NOMO-1 (cell line): ENCODE data around the gene PRIM2.
"Not testable (repeated sequence)": the region's sequence is repeated elsewhere in the genome, so short reads cannot be mapped to it uniquely, and the experiment has no call there.

Experiments used
- DNase-seq, 2 experiments: peaks; one replicate each; lab custom pipeline; 2025; ENCODE audit not compliant: unreplicated experiment in 2 of 2; lab: John Stamatoyannopoulos, UW

Gene PRIM2

DNA sequence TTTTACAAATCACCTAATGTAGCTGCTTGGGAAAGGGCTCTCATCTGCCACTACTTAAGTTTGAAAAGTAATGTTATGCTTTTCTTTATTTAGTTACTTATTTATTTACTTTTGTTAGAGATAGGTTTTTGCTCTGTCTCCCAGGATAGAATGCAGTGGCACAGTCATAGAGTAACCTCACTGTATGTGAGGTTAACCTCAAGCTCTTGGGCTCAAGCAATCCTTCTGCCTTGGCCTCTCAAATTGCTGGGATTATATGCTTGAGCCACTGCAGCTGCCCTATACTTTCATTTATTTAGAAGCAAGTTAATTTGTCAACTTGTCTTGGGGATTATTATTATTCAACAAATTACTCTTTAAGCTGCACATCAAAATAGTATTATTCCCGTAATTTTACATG lies 255.4 kb downstream of the PRIM2 start:
- not testable (repeated sequence) for DNase-seq

DNA sequence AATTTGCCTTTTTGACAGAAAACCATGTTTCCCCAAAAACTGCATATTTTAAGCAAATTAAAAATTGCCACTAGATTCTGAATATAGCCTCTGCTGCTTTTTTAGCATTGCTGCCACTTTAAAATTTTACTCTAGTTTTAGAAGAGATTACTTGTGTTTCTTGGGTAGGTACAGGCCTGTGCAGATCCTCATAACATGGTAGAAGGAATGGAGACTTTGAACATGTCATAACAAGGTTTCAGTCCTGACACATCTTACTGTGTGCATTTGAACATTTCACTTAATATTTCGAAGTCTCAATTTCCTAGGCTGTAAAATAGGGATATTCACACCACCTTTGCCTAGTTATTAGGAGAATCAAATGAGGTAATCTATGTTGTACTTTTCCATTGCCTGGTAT lies 259.6 kb downstream of the PRIM2 start:
- DNase-seq = not testable (repeated sequence)

DNA sequence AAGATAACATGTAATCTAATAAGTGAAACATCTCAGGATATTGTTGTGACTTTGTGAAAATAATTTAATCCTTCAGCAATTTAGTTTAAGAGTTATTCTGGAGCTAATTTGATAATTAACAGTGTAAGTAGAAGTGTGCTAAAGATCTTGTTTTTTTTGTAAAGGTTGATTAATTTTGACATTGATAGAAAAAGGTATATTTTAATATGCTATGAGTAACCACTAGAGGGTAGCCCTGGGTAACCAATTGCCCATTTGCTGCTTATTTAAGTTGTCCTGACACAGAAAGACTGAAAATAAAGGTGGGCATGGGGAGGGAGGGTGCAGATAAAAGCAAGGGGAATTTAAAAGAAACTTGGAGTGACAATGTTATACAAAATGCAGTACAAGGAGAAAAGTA lies 262.1 kb downstream of the PRIM2 start:
- not testable (repeated sequence) for DNase-seq

DNA sequence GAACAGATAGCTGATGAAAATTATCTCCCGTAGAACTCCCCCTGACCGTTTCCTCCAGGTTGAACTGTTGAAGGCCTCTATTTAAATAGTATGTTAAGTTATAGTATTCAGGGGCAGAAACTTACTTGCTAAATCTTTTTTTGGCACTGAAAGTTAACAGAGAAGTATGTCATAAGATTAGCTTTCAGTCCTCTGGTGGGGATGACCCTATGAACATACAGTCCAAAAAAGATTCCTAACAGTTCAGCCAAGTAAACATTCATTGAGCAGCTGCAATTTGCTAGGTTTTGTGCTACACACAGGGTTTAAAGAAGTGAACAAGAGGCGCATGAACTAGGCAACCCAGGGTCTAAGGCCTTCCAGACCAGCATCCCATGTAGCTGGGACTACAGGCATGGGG lies 264.2 kb downstream of the PRIM2 start:
- not testable (repeated sequence) for DNase-seq

DNA sequence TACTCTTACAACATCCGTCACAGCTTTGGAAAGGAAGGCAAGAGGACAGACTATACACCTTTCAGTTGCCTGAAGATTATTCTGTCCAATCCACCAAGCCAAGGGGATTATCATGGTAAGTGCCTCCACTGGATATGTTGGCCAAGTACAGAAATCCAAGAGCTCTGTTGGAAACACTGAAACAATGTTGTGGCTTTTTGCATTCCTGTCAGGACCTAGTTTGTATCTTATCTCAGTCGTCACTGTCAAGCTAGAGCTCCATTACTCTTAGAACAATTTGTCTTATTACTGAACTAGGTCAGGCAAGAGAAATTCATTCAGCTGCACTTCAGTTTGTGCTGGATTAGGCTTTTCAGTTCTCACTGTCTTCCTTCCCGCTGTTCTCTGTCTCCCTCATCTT lies 283.7 kb downstream of the PRIM2 start:
- not testable (repeated sequence) for DNase-seq

DNA sequence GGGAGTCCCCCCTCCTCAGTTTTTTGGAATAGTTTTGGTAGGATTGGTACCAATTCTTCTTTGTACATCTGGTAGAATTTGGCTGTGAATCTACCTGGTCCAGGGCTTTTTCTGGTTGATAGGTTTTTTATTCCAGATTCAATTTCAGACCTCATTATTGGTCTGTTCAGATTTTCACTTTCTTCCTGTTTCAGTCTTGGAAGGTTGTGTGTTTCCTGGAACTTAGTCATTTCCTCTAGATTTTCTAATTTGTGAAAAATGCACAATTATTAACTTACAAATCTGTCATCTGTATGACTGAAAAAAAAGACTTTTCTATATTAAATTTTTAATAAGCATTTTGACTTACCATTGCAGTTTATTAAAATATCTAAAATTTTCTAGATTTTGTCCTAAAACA lies 287.9 kb downstream of the PRIM2 start:
- not testable (repeated sequence) for DNase-seq

DNA sequence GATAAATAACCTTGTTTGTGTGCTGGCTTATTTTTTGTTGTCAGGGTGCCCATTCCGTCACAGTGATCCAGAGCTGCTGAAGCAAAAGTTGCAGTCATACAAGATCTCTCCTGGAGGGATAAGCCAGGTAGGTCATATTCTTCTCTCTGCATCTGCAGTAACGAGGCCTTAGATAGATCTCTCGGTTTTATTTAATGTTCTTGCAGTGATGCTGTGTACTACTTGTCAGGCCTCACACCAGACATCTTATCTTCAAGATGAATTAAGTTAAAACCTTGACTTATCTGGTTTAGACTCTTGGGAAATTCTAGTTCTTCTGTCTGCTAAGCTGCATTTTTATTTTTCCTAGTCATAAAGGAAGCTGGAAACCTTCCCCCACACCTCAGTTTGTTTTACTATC lies 288.9 kb downstream of the PRIM2 start:
- not testable (repeated sequence) for DNase-seq

DNA sequence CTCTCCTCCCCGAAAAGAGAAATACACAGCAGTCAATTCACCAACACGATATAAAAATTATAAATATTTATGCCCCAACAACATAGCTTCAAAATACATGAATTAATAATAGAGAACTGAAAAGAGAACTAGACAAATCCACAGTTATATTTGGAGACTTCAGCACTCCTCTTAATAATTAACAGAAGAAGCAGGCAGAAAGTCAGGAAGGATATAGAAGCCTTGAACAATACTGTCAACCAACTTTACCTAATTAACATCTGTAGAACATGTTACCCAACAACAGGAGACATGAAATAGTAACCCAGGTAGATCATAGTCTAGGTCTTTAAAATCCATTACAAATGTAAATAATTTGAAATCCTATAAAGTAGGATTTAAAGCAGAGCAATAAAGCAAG lies 293.2 kb downstream of the PRIM2 start:
- DNase-seq = not testable (repeated sequence)

DNA sequence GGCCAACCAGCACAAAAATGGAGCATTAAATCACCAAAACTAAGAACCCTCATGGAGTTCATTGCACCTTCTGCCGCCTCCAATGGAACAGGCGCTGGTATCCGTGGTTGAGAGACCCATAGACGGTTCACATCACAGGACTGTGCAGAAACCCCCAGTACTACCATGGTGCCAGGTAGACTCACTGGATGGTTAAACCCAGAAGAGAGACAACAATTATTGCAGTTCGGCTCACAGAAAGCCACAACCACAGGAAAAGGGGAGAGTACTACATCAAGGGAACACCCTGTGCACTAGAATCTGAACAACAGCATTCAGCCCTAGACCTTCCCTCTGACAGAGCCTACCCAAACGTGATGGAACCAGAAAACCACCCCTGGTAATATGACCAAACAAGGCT lies 301.5 kb downstream of the PRIM2 start:
- DNase-seq = not testable (repeated sequence)

DNA sequence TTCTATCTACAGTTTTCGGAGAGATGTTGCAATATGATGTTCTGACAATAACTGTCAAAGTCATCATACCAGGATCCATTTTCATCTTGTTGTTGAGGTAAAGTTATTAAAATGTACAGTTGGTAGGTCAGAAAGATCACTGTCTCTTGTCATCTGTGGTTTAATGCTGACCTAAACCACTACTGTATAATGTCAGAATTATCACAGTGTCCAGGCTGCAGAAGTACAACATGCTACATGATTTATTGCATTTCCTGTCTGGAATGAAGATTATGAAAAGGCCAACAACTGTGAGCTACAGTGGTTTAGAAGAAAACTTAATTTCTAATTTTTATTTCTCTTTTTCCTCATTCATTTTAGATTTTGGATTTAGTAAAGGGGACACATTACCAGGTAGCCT lies 314.3 kb downstream of the PRIM2 start:
- DNase-seq = peak in 1 of 2 experiments; percentile 2

DNA sequence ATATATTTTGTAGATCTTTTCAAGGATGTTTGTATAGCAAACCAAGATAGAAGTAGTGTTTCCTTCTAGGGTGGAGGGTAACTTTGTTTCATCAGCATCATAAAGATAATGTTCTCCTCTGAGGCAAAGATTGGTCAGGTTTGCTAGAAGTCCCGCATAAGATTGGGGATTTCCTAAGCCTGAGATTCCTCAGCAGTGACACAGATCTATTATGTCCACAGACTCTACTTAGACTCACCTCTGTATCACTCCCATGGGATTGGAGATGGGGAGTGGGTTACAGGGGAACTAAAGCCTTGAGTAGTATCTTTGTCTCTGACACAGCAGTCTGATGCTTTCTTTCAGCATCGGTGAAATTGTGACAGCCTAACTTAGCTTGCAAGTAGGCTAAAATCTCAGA lies 341.1 kb downstream of the PRIM2 start:
- not testable (repeated sequence) for DNase-seq

DNA sequence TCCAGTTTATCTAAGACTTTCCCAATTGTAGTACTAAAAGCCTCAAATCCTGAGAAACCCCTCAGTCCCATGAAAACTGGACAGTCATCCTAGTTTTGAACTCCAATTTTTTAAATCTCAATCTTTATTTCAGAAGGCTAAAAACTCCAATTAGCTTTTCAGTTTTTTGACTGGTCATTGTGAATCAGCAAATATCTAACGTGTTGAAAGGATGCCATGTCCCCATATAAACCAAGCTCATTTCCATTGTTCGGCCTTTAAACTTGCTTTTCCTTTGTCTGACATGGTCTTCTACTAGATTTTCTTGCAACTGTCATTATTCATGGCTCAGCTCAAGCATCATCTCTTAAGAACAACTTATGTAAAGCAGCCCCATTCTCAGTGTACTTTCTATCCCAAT lies 342.4 kb downstream of the PRIM2 start:
- not testable (repeated sequence) for DNase-seq

DNA sequence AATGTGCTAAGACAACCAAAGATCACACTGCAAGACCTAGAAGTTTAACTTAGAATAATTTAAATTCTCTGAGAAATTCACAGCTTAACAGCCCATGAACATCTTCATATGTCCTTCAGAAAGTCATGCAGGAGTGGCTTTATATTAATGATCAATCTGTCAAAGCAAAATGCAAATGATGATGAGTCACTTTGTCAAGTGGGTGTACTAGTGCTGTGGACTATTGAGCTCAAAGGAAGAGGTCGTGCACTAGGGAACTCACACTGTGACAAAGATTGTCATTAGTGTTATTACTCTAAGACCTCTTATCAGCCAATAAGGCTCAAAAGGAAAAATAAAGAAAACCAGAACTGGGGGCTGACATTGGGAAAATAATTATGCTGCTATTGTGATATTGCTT lies 343.5 kb downstream of the PRIM2 start:
- DNase-seq = not testable (repeated sequence)

DNA sequence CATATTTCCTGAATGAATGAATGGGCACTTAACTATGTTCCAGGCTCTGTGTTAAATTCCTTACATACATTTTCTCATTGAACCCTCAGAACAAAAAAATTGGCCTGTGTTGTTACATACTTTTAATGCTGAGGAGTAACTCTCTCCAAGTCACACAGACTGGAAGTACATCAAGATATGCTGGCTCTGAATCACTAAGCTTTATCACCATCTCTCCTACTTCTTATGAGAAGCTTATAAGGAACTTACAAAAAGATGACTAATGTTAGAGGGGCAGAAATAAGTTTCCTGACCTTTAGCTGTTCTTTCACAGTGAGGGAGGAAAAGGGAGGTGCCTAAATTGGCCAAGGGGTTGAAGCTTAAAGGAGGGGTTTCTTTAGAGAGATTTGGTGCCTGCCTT lies 350.7 kb downstream of the PRIM2 start:
- not testable (repeated sequence) for DNase-seq

DNA sequence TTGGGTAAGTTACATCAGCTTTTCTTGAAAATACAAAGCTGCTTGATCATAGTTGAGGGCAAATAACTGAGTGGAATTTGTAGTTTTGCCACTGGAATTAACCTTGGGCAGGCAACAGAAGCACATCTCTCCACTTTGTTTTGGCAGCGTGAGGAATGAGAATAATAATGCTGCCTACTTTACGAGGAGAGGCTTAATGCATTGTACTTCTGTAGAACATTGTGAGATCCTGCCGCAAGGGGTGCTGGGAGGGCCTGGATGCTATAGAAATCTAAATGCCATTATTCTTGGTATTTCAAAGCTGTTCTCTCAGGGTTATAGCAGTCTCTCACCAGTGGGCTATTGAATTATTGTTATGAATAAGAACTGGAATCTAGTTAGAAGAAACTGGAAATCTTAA lies 353.8 kb downstream of the PRIM2 start:
- DNase-seq = not testable (repeated sequence)

DNA sequence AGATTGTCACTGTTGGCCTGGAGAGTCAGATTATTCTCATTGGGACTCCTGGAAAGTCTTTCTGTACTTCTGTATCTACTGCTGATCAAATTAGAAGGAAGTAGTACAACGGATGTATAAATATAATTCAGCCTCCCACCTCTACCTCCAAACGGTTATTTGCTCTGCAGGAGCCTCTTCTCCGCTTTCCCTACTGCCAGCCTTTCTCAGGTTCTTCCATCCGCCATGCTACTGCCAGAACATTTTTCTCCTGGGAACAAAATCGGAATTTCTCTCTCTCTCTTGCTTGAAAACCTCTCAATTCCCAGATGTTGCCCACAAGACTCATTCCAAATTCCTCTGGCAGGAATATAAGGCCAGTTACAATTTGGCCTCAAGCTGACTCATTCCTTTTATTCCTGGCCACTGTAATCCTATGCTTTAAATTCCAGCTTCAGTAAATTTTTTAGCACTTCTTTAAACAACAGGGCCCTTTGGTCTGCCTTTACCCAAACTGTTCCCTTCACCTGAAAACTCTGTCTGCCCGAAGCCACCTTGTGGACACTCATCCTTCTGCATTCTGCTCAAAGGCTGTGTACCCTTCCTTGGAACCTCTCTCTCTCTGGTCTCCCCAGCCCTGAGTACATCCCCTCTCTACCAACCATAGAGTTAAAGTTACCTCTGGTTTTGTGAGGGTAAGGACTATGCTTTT lies 354.7 kb downstream of the PRIM2 start:
- not testable (repeated sequence) for DNase-seq

DNA sequence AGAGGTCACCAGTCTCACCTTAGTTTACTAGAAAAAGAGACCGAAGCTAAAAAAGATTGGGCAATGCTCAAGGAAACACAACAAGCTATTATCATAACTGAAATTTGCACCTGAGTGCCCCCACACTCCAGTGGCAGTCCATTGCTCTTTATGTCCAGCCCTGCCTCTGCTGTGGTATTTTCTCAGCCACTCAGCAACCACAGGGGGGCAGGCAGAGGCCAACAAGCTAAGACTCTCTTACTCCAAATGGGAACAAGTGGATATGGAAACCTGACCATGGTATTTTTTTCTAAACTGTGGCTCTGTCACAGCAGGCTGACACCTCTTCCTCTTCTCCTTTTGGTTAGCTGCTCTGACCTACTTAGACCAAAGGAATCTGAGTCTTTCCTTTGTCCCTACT lies 355.9 kb downstream of the PRIM2 start:
- not testable (repeated sequence) for DNase-seq

DNA sequence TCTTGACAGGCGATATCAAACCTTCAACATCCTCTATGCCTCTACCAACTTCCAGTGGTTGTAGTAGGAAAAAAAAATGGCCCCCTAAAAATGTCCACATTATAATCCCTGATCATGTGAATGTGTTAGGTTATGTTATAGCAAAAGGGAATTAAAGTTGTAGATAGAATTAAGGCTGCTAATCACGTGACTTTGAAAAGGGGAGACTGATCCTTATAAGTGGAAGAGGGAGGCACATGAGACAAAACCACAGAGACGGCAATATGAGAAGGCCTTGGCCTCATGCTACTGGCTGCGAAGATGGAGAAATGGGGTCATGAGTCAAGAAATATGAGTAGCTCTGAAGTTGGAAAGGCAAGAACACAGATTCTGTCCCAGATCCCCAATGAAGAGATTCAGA lies 358.0 kb downstream of the PRIM2 start:
- not testable (repeated sequence) for DNase-seq

DNA sequence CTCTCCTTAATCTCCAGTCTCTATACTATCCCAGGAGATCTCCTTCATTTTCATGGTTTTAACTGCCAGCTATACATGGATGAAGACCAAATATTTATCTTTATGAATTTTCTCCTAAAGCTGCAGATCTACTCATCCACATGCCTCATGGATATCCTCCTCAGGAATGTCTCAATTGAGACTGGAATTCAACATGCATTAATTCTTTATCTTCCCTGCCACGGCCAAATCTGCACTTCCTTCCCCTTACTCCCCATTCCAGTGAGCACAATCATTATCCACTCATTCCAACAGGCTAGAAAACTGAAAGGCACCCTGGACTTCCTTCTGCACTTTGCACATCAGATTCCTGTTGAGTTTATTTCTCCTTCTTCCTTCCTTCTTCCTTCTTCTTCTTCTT lies 379.0 kb downstream of the PRIM2 start:
- not testable (repeated sequence) for DNase-seq
